Thoracic aorta (tissue), 2 donors: ENCODE data around the gene PLA2G15. TPM values are rescaled to one million over a fixed set of nuclear protein-coding genes. Genes with fewer than 3 reads are reported as not detected.

Experiments used
- ATAC-seq: fragments of 150-250 bp; one replicate; pipeline ENCODE4 v1.8.0; 2017; ENCODE audit warnings: low read depth; ENCODE audit not compliant: insufficient number of reproducible peaks, low FRiP score
- DNase-seq: peaks from one replicate; pipeline ENCODE4 v3.0.0-alpha.2; 2020; ENCODE audit warnings: low spot score
- H3K27ac ChIP-seq, 2 donors: fragments of 200-600 bp; sonication (generic); 1 replicate in 1 of 2; 2 replicates in 1 of 2; pipeline ENCODE4 v1.5.1; 2016; ENCODE audit warnings: mild to moderate bottlenecking in 2 of 2, moderate library complexity in 2 of 2
- H3K27me3 ChIP-seq: fragments of 200-600 bp; sonication (generic); replicated peaks from 2 replicates; pipeline ENCODE4 v1.6.0; 2016; ENCODE audit warnings: mild to moderate bottlenecking; ENCODE audit not compliant: insufficient read depth
- H3K36me3 ChIP-seq: fragments of 200-600 bp; sonication (generic); one replicate; pipeline ENCODE4 v1.5.1; 2016
- H3K4me1 ChIP-seq, 2 donors: fragments of 200-600 bp; sonication (generic); 1 replicate in 1 of 2; 2 replicates in 1 of 2; pipeline versions ENCODE4 v1.5.1 to v1.6.0; 2016; ENCODE audit warnings: low read depth in 2 of 2, mild to moderate bottlenecking in 1 of 2; ENCODE audit not compliant: control insufficient read depth in 1 of 2
- H3K4me3 ChIP-seq: fragments of 200-600 bp; sonication (generic); 2 replicates; pipeline ENCODE4 v1.5.1; 2016; ENCODE audit warnings: mild to moderate bottlenecking
- H3K9me3 ChIP-seq: fragments of 200-600 bp; sonication (generic); 2 replicates; pipeline ENCODE4 v1.5.1; 2016
- total RNA-seq, 2 donors: library from RNA; depleted of rRNA; stranded (reverse); fragments of >200 nt; gene quantifications; one replicate each; pipeline versions ENCODE4 v1.1.0 to v1.2.3, GENCODE V29; 2016
- TF ChIP-seq, protein P1 (sequence below): fragments of 200-600 bp; sonication (generic); IDR thresholded peaks from one replicate; pipeline ENCODE4 v1.5.1; 2019; ENCODE audit warnings: antibody characterized with exemption

PLA2G15 gene
- total RNA-seq, 2 donors from 2014 or later, result 17.8 to 34.9 TPM

GRCh38 chr16:68259007-68259825 is 14.0 kb downstream of the PLA2G15 start:
- no peaks in the 10 kb centered on the region for H3K9me3 ChIP-seq
- H3K4me1 ChIP-seq, result peaks cover 12 to 29% of the 10 kb centered on the region in 2 donors
- DNase-seq (no peak), ATAC-seq (no peak)
- H3K27ac ChIP-seq, result peak overlapping the region; percentile 88 to 99
- peaks cover 33% of the 10 kb centered on the region for H3K36me3 ChIP-seq
- H3K4me3 ChIP-seq, result no peak overlapping the region
- H3K27me3 ChIP-seq, result no peaks in the 10 kb centered on the region
- TF ChIP-seq, protein P1, sequence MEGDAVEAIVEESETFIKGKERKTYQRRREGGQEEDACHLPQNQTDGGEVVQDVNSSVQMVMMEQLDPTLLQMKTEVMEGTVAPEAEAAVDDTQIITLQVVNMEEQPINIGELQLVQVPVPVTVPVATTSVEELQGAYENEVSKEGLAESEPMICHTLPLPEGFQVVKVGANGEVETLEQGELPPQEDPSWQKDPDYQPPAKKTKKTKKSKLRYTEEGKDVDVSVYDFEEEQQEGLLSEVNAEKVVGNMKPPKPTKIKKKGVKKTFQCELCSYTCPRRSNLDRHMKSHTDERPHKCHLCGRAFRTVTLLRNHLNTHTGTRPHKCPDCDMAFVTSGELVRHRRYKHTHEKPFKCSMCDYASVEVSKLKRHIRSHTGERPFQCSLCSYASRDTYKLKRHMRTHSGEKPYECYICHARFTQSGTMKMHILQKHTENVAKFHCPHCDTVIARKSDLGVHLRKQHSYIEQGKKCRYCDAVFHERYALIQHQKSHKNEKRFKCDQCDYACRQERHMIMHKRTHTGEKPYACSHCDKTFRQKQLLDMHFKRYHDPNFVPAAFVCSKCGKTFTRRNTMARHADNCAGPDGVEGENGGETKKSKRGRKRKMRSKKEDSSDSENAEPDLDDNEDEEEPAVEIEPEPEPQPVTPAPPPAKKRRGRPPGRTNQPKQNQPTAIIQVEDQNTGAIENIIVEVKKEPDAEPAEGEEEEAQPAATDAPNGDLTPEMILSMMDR, result no peak

- DNase-seq (no peak), ATAC-seq (no peak)
- TF ChIP-seq, protein P1, result no peak
- Histone ChIP-seq H3K9me3 (no peaks in the 10 kb centered on the region), H3K27me3 (no peaks in the 10 kb centered on the region), H3K36me3 (peaks cover 14% of the 10 kb centered on the region), H3K4me3 (peak overlapping the region; percentile 90), H3K27ac (peak overlapping the region; percentile 97 to 98), H3K4me1 (peaks cover 13 to 36% of the 10 kb centered on the region in 2 donors)
Measured at GRCh38 chr16:68263559-68264127, 18.5 kb downstream of the PLA2G15 start.

DNA sequence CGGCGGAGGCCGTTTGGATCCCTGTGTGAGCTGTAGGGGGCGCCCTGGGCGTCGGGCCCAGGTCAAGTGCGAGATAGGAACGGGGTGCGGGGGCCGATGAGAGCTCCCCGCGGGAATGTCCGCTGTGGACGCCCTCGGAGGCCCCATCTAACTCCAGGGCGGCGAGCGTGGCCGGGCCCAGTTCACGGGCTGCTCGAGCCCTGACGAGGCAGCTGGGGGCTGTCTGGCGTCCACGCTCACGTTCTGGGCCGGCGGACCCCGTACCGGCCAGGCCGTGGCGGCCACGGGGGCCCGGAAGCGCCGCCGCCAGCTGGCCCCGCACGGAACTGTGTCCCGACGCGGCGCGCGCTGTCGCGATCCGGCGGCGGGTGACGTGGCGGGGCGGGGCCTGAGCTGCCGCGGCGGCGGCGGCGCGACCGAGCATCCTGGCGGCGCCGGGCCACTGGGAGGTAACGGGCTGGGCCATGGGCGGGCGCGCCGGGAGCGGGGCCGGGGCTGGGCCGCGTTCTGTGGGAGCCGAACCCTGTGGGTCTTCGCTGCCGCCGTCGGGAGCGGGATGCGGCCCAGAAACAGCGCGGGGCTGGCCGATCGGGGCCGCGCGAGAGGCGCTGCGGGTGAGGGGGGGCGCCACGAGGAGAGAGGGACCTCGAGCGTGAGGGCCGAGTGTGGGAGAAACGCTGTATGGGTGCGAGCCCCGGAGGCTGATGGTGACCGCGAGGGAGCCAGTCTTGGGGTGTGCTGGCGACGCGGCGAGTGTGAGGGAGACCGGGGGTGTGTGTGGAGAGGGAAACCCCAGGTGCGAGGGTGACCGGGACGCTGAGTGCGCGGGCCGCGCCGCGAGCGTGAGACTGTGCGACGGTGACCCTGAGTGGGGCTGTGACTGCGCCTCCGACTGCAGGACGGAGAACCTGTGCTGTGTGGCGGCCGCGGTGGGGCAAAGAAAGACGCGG is 19.2 kb downstream of the PLA2G15 start, which contains the start of gene SLC7A6:
Gene SLC7A6, plus strand, starts transcription at position 399 of the 950 bp plus-strand sequence. CDS start 10,201 bp downstream, outside the sequence.
- Histone ChIP-seq H3K9me3 (no peaks in the 10 kb centered on the region), H3K4me1 (peaks cover 13 to 33% of the 10 kb centered on the region in 2 donors), H3K4me3 (peak within 1 kb of the TSS; percentile 90), H3K27ac (peak within 1 kb of the TSS; percentile 97 to 98), H3K27me3 (no peaks in the 10 kb centered on the region), H3K36me3 (peaks cover 12% of the 10 kb centered on the region)
- DNase-seq (no peak), ATAC-seq (peak; percentile 59)
- TF ChIP-seq, protein P1, result peak; percentile 62

GRCh38 chr16:68265078-68265920 is 20.1 kb downstream of the PLA2G15 start:
- H3K9me3 ChIP-seq, result no peaks in the 10 kb centered on the region
- peak overlapping the region; percentile 97 to 98 for H3K27ac ChIP-seq
- peak overlapping the region; percentile 90 for H3K4me3 ChIP-seq
- peaks cover 13 to 41% of the 10 kb centered on the region in 2 donors for H3K4me1 ChIP-seq
- H3K36me3 ChIP-seq, result peaks cover 3% of the 10 kb centered on the region
- H3K27me3 ChIP-seq, result no peaks in the 10 kb centered on the region
- TF ChIP-seq, protein P1, result no peak
- ATAC-seq (peak; percentile 36), DNase-seq (no peak)
